GM19328 (cell line): ENCODE measurements around the gene DGCR2.
A peak's percentile ranks its signal among the peaks of the same experiment; 100 is the strongest.
"Not testable (repeated sequence)": the region's sequence is repeated elsewhere in the genome, so short reads cannot be mapped to it uniquely, and the experiment has no call there.

Experiments used
- ATAC-seq: cut with Tn5 transposase; IDR thresholded peaks from one replicate; pipeline ENCODE4 v1.9.1; 2021; ENCODE audit warnings: mild to moderate bottlenecking, moderate library complexity; ENCODE audit not compliant: unreplicated experiment

DGCR2 gene

GRCh38 chr22:19122143-19122751 lies at the start of gene DGCR2:
TSS of gene DGCR2 (minus strand) at chr22:19122412. CDS start at chr22:19122206, 206 bp downstream.
- peak; percentile 86 for ATAC-seq

- no peak for ATAC-seq
Observed at GRCh38 chr22:19169947-19170318, 47.7 kb upstream of the DGCR2 start.

DNA sequence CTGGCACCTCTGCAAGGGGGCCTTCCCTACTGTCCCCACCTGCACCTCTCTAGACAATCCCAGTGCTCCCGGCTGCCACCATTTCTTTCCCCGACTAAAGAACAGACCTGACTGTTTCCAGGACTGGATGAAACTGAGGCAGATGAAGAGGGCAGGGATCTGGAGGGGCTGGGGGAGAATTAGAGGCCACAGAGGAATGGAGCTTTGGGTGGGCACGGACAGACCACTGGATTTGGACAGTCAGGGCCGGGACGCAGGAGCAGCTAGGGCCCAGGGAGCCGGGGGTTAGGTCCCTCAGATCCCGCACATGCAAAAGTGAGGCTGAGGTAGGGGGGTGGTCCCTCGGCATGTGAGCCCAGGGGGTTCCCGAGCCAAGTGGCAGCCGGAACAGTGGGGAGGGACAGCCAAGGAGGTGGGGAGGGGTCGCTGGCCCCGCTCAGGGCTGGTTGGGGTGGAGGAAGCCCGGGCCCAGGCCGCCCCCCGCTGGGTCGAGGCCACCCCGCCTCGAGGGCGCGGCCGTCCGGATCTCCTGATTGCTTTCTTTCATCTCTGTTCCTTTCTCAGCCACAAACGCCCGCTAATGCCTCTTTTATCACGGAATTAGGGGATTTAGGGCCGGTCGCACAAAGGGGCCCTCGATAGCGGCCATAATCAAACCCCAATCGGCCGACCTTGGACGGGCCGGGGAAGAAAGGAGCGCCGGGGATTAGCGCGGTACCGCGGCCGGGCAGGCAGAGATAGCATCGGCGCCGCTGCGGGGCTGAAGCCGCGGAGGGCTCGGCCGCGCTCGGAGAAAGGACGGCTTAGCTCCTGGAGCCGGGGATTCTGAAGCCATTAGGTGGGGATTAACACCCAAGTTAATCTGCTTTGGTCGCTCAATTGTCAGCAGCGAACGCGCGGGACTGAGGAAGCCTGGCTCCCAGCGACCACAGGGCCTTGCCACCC lies 47.1 kb upstream of the DGCR2 start:
- no peak for ATAC-seq

DNA sequence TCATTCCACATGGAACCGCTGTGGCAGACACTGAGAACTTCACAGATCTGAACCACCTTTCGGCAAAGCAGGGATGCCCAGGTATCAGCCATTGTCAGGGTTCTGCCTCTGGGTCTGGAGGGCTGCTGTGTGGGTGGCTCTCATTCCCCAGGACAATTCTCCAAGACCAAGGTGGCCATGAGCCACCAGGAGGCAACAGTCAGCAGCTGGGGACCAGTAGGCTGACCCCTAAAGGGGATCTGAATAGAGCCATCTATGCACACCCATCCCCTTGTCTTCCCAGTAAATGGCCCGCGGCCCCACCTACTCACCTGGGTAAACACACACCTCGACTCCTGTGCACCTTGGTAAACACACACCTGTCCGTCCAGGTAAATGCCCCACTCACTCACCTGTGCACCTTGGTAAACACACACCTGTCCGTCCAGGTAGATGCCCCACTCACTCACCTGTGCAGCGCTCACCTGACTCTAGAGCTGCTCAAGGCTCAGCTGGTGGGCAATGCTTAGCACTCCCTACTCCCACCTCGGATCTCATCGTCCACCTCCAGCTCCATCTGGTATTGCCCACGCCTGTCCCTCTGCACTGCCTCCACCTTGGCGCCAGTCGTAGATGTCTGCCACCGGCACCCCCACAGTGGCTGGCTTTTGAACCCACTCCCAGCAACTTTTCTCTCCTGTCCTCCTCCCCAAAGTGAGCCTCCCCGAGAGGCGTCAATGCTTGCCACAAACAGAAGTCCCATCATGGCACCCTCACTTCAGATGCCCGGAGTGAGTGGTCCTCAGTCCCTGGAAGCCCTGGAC lies 46.1 kb upstream of the DGCR2 start:
- ATAC-seq: no peak

- no peak for ATAC-seq
Observed at GRCh38 chr22:19167106-19167869, 45.1 kb upstream of the DGCR2 start.

- ATAC-seq: no peak
Observed at GRCh38 chr22:19166421-19166820, 44.2 kb upstream of the DGCR2 start.

DNA sequence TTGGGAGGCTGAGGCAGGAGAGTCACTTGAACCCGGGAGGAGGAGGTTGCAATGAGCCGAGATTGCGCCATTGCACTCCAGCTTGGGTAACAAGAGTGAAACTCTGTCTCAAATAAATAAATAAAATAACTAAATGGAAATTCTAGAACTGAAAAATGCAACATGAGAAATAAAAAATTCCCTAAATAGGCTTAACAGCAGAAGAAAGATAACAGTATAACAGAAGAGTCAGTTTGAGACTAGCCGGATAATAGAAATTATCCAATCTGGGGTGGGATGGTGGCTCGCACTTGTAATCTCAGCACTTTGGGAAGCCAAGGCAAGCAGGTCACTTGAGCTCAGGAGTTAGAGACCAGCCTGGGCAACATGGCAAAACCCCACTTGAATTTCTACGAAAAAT lies 42.2 kb upstream of the DGCR2 start:
- no peak for ATAC-seq

GRCh38 chr22:19158649-19159048 lies 36.4 kb upstream of the DGCR2 start:
- ATAC-seq: not testable (repeated sequence)

DNA sequence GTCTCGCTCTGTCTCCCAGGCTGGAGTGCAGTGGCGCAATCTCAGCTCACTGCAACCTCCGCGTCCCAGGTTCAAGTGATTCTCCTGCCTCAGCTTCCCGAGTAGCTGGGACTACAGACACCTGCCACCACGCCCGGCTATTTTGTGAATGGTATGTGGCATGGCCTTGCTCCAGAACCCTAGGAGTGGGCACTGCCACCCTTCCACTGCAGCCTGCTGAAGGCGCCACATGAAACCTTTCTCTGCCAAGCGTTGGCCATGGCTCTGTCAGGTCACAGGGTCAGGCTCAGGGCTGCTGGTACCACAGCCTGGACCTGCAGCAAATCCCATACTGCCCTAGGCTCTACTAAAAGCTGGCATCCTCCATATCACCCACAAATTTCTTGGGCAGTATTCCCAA lies 33.9 kb upstream of the DGCR2 start:
- ATAC-seq: not testable (repeated sequence)

- ATAC-seq: no peak
Observed at GRCh38 chr22:19152942-19153883, 31.0 kb upstream of the DGCR2 start.

- ATAC-seq: no peak
Observed at GRCh38 chr22:19151329-19152191, 29.3 kb upstream of the DGCR2 start.

DNA sequence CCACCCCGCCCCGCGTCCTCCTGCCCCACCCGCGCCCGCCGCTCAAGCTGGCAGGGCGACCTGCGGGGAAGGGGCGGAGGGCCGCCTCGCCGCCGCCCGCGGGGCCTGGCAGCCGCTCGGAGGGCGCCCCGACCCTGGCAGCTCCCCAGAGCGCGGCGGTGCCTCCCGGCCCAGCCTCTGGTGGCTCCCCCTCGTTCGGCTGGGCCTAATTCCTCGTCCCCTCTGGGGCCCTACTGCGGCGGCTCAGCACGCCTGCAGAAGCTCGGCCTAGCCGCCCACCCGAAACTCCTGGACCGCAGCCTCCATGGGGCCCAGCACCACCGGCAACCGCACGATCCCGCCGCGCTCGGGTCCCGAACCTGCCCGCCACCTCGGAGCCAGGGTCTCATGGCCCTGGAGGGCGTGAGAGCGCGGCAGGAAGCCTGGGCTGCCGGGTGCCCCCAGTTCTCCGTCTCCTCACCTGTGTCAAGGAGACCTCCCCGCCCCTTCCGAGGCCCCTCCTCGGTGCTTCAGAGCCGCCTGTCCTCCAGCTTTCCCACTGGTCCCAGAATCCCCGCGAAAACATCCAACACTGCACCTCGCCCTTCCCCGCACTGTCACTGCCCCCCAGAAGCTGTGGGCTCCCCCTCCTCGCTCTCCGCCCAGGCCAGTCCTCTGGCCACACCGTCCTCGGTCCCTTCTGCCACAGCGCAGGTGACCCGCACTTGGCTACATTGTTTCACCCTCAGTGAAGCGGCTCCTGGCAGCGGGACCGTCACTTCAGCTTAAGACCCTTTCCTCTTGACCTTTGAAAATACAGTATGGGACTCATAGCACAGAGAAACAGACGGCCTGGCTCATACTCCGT lies 28.5 kb upstream of the DGCR2 start:
- no peak for ATAC-seq

DNA sequence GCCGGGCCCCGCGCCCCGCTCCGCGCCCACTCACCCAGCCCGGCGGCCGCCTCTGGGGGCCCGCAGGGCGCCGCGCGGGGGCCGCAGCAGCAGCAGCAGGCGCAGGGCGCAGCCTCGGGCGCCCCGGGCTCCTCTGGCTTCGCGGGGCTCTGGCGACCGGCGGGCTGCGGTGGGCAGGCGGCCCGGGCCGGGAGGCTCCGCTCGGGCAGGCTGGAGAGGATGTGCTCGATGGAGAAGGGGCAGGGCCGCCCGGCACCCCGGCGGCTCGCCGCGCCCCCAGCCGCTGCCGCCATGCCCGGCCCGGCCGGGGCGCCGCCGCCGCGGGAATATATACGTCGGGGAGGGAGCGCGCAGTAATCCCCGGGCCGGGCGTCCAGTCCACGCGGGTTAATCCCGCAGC lies 27.8 kb upstream of the DGCR2 start, which contains the start of gene GSC2:
Gene GSC2, minus strand, starts transcription at position 302 of the 400 bp plus-strand sequence. Its CDS starts 9 bp downstream, at position 293.
- ATAC-seq: no peak

GRCh38 chr22:19149047-19149883 lies 27.1 kb upstream of the DGCR2 start:
- ATAC-seq: no peak

DNA sequence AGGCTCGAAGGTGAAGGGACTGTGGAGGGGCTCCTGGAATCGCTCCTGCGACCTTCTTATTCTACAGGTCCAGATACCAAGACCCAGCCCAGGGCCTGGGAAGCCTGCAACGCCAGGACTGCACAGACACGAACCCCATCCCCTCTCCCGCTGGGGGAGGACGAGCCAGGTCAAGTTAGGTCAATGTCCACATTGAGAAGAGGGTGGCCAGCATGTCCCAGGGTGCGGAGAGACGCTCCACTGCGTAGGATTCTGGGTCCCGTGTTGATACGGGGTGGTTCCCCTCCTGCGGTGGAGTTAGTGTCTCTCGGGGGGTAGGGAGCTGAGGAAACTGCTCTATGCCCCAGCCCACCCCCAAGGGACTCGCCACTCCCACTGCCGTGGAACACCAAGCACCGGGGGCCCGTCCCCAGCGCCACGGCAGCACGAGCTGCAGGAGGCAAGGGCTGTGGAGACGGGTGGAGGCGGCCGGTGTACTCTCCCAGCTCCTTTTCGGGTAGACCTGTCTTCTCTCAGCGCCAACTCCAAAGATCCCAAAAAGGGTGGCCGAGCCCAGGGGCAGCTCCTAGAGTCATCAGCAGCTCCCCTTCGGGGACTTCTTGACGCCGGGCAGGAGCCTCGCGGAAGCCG lies 26.3 kb upstream of the DGCR2 start:
- no peak for ATAC-seq

- ATAC-seq: no peak
Observed at GRCh38 chr22:19147195-19147780, 25.1 kb upstream of the DGCR2 start.
